H1 (cell line): ENCODE measurements around the gene ATG16L1. TPM values are rescaled to one million over a fixed set of nuclear protein-coding genes. Genes with fewer than 3 reads are reported as not detected.

Experiments used
- CHD7 ChIP-seq: fragments of 300-600 bp; sonication (generic); IDR thresholded peaks from 2 replicates; pipeline ENCODE4 v1.7.1; 2012; ENCODE audit warnings: low read length, moderate library complexity, mild to moderate bottlenecking, inconsistent platforms; ENCODE audit not compliant: insufficient replicate concordance
- GTF2F1 ChIP-seq: IDR thresholded peaks from 2 replicates; pipeline ENCODE4 v1.6.1; 2012; ENCODE audit warnings: low read depth, low read length, improper control_type of control experiment, borderline replicate concordance
- KDM1A ChIP-seq: fragments of 200-600, 300-600 bp; sonication (generic); IDR thresholded peaks from 2 replicates; pipeline ENCODE4 v1.7.1; 2016; ENCODE audit warnings: mild to moderate bottlenecking, low read length, borderline replicate concordance
- RBBP5 ChIP-seq: IDR thresholded peaks from 2 replicates; pipeline ENCODE4 v1.7.1; 2012; ENCODE audit warnings: low read depth, mild to moderate bottlenecking, inconsistent platforms, low read length, moderate library complexity, borderline replicate concordance
- RNF2 ChIP-seq: fragments of 200-900, 300-1000 bp; sonication (generic); IDR thresholded peaks from 2 replicates; pipeline ENCODE4 v1.7.1; 2016; ENCODE audit warnings: borderline replicate concordance, low read depth, mild to moderate bottlenecking, antibody characterized with exemption, low read length; ENCODE audit not compliant: poor library complexity, severe bottlenecking; ENCODE audit errors: missing control alignments
- SIRT6 ChIP-seq: IDR thresholded peaks from one replicate; pipeline ENCODE4 v1.7.1; 2012; ENCODE audit warnings: low read length, inconsistent platforms
- TAF1 ChIP-seq: IDR thresholded peaks from 2 replicates; pipeline ENCODE4 v1.6.1; 2011; ENCODE audit warnings: mild to moderate bottlenecking, low read depth, low read length
- TCF12 ChIP-seq: IDR thresholded peaks from 2 replicates; pipeline ENCODE4 v1.6.1; 2011; ENCODE audit warnings: low read depth, mild to moderate bottlenecking, low read length
- USF2 ChIP-seq: IDR thresholded peaks from 2 replicates; pipeline ENCODE4 v1.6.1; 2011; ENCODE audit warnings: low read length, improper control_type of control experiment
- polyA plus RNA-seq, 7 experiments: library from polyadenylated mRNA; depleted of rRNA in 3 of 7; stranded (reverse) in 5 of 7; unstranded in 2 of 7; fragments of >200 nt in 5 of 7; fragments of 200-250 nt in 2 of 7; gene quantifications; 1 replicate in 5 of 7; 2 replicates in 1 of 7; 4 replicates in 1 of 7; pipeline versions ENCODE4 v1.2.1 to v1.2.3, GENCODE V29; 2011 to 2013; ENCODE audit warnings: missing spikeins in 2 of 7, mixed read lengths in 2 of 7
- total RNA-seq: library from RNA; stranded (reverse); fragmentation: NEBNext Ultra II Directional; extraction: Animal tissue kit (Norgen Biotek cat#: 25700); gene quantifications from 2 replicates; pipeline ENCODE4 v1.2.1, GENCODE V29; 2021

Gene ATG16L1
- total and polyA plus RNA-seq, 2 of the 8 experiments (the other 6 are each of a cell fraction or from before 2014, with no cell fraction given), result 18.3 to 31.0 TPM

- TF ChIP-seq CHD7 (peak; percentile 43), RBBP5 (no peak), TAF1 (no peak; the same call in 1 of the 2 replicates), TCF12 (0 out of 2 replicates have a peak, but pooled peaks have one; percentile 69), GTF2F1 (no peak), USF2 (no peak), RNF2 (no peak), SIRT6 (no peak), KDM1A (peak; percentile 42; the same call in 1 of the 2 replicates)
Measured at GRCh38 chr2:233329489-233330135, 78.1 kb downstream of the ATG16L1 start (continued).
